HG02885 (cell line): ENCODE measurements around the gene SSC4D.
"Not testable (repeated sequence)": the region's sequence is repeated elsewhere in the genome, so short reads cannot be mapped to it uniquely, and the experiment has no call there.

Source experiments
- ATAC-seq: cut with Tn5 transposase; IDR thresholded peaks from one replicate; pipeline ENCODE4 v1.9.1; 2021; ENCODE audit warnings: mild to moderate bottlenecking; ENCODE audit not compliant: unreplicated experiment, poor library complexity

Gene SSC4D

GRCh38 chr7:76409537-76409936, at the start of gene SSC4D:
TSS of gene SSC4D (minus strand) at chr7:76409697. CDS start at chr7:76404439, 5,258 bp downstream.
- no peak for ATAC-seq

- ATAC-seq: not testable (repeated sequence)
Measured at GRCh38 chr7:76458504-76458903, 49.0 kb upstream of the SSC4D start.

GRCh38 chr7:76457017-76457416, 47.5 kb upstream of the SSC4D start:
- ATAC-seq: not testable (repeated sequence)

GRCh38 chr7:76445577-76446008, 36.1 kb upstream of the SSC4D start:
- peak; percentile 89 for ATAC-seq

GRCh38 chr7:76443846-76444245, 34.3 kb upstream of the SSC4D start:
- ATAC-seq: not testable (repeated sequence)

GRCh38 chr7:76442664-76443446, 33.4 kb upstream of the SSC4D start:
- not testable (repeated sequence) for ATAC-seq

GRCh38 chr7:76441792-76442191, 32.3 kb upstream of the SSC4D start:
- peak; percentile 66 for ATAC-seq

- ATAC-seq: not testable (repeated sequence)
Measured at GRCh38 chr7:76440404-76440803, 30.9 kb upstream of the SSC4D start.

- not testable (repeated sequence) for ATAC-seq
Measured at GRCh38 chr7:76439120-76439888, 29.8 kb upstream of the SSC4D start.

- ATAC-seq: peak; percentile 65
Measured at GRCh38 chr7:76437873-76438272, 28.4 kb upstream of the SSC4D start.

- ATAC-seq: no peak
Measured at GRCh38 chr7:76430836-76431235, 21.3 kb upstream of the SSC4D start.

- ATAC-seq: no peak
Measured at GRCh38 chr7:76430211-76430610, 20.7 kb upstream of the SSC4D start.

GRCh38 chr7:76428868-76429805, 19.6 kb upstream of the SSC4D start:
- no peak for ATAC-seq

GRCh38 chr7:76428149-76428823, 18.8 kb upstream of the SSC4D start:
- no peak for ATAC-seq

- no peak for ATAC-seq
Measured at GRCh38 chr7:76427635-76428034, 18.1 kb upstream of the SSC4D start.

- ATAC-seq: no peak
Measured at GRCh38 chr7:76426246-76426645, 16.7 kb upstream of the SSC4D start.

GRCh38 chr7:76425558-76425957, 16.1 kb upstream of the SSC4D start:
- not testable (repeated sequence) for ATAC-seq

GRCh38 chr7:76425156-76425555, 15.7 kb upstream of the SSC4D start:
- peak; percentile 4 for ATAC-seq

GRCh38 chr7:76424413-76425111, 15.1 kb upstream of the SSC4D start, which contains the start of gene ZP3:
TSS of gene ZP3 (plus strand) at chr7:76424950. CDS start at chr7:76424965, 15 bp downstream.
- ATAC-seq: peak; percentile 63
